Ramos (cell line): Measurements from ENCODE around the gene KLF5.

ENCODE experiments used
- in situ Hi-C: fragments of 300-500 bp; cut with MboI; formaldehyde crosslinking; loops from one replicate; pipeline ENCODE4 v1.14.3; 2022; ENCODE audit warnings: low sequenced_read_pairs; ENCODE audit not compliant: unreplicated experiment

Gene KLF5

DNA sequence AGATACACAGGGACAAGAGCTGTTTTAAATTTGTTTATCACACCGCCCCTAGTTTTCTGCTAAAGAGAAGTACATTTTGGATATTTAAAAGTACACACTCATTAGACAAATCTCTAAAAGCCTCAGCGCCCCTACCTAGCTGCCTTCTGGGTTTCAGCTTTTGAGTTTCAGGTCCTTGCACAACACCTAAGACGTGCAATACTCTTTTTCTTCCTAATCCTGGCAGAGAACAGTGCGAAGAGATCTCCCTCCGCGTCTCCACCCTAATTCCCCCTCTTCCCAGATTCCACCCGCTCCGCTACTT is 421 bp upstream of the KLF5 start:
- in situ Hi-C loops = no loop called here

- in situ Hi-C loops = no loop called here
These were observed 850 bp downstream of the KLF5 start for GRCh38 chr13:73059460-73060250.

DNA sequence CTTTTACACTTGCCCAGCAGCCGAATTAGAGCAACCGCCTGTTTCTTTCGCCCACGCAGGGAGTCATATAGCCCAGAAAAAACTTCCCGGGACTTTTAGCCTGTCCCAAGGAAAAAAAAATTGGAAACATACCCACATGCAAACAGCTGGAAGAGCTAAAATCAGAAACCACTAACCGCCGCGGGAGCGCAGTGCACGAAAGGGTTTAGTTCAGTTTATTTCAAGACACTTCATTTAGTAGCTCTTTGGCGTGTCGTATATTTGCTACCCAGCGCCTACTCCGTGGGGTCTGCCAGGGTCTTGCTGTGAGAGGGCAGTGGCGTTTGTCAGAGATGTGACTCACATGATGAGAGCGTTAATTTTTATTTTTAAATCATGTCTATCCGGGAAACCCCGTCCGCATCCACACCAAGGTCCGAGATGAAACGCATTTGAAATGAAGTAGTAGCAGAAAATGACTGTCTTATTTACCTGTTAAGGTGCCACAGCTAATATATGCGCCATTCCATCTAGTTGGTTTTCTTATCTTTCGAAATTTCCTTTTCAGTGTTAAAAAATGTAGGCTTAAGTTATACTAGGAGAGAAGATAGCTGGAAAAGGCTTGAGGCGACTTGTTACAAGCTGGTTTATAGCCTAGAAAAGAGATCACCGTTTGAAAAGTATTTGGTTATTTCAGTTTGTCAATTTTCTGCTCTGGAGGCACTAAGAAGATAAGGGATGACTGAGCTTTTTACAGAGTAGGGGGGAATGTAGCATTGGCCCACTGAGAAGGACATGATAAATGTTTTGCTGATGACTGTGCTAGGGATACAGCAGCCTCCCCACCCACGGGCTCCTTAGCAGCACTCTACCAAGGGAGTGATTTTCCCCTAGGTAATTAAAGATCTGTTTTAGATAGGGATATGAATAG is 1.7 kb downstream of the KLF5 start:
- in situ Hi-C loops = no loop called here

- in situ Hi-C loops = no loop called here
These were observed 2.7 kb downstream of the KLF5 start for GRCh38 chr13:73061473-73061872.

DNA sequence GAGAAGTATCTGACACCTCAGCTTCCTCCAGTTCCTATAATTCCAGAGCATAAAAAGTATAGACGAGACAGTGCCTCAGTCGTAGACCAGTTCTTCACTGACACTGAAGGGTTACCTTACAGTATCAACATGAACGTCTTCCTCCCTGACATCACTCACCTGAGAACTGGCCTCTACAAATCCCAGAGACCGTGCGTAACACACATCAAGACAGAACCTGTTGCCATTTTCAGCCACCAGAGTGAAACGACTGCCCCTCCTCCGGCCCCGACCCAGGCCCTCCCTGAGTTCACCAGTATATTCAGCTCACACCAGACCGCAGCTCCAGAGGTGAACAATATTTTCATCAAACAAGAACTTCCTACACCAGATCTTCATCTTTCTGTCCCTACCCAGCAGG is 3.1 kb downstream of the KLF5 start:
- in situ Hi-C loops = no loop called here

DNA sequence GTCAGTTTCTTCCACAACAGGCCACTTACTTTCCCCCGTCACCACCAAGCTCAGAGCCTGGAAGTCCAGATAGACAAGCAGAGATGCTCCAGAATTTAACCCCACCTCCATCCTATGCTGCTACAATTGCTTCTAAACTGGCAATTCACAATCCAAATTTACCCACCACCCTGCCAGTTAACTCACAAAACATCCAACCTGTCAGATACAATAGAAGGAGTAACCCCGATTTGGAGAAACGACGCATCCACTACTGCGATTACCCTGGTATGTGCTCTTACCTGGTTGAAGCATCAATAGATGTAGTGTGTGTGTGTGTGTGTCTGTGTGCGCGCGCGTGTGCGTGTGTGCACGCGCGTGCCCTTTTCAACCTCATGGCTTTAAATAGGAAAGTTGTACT is 3.7 kb downstream of the KLF5 start:
- in situ Hi-C loops = no loop called here

GRCh38 chr13:73063166-73063565 is 4.4 kb downstream of the KLF5 start:
- in situ Hi-C loops = no loop called here

DNA sequence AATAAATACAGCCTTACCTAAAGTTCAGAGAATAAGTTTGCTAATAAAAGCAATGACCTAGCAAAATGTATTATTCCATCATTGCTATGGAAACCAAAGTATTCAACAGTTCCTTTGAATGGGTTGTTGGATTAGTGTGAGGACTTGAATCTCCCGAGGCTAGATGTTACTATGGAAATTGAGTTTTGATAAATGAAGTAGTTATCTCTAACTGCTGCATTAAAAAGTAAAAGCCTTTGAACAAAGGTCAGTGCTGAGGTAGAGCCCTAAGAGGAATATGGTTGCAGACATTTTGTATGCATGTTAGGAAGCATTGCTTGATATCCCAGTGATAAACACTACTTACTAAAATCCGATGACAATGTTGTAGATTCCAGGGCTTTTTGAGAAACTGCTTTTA is 6.2 kb downstream of the KLF5 start:
- in situ Hi-C loops = no loop called here

DNA sequence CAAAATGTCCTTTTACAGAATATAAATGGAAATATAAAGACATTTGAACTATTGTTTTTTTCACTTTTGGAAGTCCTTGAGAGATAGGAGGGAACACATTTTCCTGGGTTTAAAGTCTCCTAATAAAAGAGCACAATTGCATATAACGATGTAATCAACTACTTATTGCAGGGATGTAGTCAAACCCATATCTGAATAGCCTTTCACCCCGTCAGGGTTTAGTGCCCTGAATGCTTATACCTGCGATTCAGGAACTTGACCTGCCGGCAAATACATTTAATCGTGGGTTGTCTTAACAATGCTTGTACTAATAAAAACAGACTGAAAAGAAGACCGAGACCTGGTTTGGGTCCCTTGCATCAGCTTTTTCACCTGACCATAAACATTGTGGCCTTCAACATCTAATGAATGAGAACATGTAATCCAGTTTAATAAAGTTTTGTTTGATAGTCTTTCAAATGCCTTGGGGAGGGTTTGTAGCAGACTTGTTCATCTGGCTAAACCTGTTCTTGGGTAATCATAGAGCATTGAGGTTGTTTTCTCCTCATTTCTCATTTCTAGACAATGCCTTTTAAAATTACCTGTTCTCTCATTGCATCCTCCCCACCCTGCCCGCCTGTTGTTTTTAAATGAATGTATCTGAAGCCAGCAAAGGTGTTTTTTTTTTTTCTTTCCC is 7.0 kb downstream of the KLF5 start:
- in situ Hi-C loops = no loop called here

GRCh38 chr13:73069206-73069805 is 10.5 kb downstream of the KLF5 start:
- in situ Hi-C loops = no loop called here

DNA sequence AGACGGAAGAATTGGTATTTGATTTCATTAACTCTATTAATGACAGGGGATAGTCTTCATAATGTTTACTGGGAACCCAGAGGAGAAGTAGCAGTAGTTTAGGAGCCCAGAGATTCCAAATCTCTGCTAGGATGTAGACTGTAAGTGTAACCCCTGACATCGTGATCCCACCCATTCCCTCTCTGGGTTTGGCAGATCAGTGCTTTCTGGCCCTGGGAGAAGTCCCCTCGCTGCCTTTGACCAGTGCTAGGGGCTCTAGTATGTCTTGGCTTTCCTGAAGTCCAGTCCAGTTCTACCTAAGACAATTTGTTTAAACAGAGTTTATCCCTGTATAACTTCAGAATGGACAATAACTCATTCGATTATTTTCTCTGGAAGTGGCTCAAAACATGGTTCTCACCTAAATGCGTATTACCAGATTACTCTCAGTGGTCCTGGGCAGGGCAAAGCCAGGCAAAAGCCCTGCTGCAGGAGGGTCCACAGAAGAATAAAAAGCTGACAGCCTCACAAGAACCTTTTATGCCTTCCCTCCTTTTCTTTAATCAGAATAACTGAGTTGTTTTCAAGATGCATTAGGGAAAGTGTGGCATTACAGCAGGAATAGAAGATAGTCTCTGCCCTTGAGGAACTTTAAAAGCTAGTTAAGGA is 11.8 kb downstream of the KLF5 start:
- in situ Hi-C loops = no loop called here

GRCh38 chr13:73072239-73072900 is 13.6 kb downstream of the KLF5 start:
- in situ Hi-C loops = no loop called here

DNA sequence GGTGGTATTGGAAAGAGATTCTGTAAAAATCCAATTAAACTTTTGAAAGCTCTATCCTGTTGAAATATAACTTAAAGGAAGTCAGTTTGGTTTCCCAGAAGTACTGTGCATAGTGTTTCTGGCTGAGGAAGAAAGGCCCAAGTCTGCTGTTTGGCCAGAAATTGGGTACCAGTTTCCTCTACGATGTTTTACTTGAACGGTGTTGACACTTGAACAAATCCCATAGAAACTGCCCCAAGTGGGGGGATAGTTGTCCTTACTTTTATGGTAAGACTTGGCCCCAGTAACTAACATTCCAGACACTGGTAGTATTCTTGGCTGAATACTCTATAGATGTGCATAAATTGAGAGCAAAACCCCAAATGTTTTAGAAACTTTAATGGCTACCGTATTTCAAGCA is 14.2 kb downstream of the KLF5 start:
- in situ Hi-C loops = no loop called here

DNA sequence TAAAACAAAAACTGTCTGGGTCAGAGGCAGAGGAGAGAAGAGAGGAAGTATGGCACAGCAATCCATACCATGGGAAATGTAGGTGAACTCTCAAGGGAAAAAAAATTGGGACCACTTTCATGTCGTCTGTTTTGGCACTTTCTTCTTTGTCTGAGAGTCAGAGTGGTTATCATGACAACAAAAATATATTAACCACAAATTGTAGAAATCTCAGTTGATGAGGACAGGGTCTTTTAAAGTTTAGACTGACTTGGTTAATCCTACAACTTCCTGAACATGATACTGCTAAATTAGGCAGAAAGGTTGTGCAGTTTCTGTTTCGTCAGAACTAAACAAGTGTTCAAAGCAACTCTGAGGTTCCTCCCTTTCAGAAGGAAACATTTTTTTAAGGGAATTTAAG is 15.2 kb downstream of the KLF5 start:
- in situ Hi-C loops = no loop called here

- in situ Hi-C loops = no loop called here
These were observed 16.1 kb downstream of the KLF5 start for GRCh38 chr13:73074926-73075325.

GRCh38 chr13:73075546-73075945 is 16.7 kb downstream of the KLF5 start:
- in situ Hi-C loops = no loop called here

GRCh38 chr13:73075954-73076353 is 17.1 kb downstream of the KLF5 start:
- in situ Hi-C loops = no loop called here

- in situ Hi-C loops = no loop called here
These were observed 19.1 kb downstream of the KLF5 start for GRCh38 chr13:73077865-73078264.

DNA sequence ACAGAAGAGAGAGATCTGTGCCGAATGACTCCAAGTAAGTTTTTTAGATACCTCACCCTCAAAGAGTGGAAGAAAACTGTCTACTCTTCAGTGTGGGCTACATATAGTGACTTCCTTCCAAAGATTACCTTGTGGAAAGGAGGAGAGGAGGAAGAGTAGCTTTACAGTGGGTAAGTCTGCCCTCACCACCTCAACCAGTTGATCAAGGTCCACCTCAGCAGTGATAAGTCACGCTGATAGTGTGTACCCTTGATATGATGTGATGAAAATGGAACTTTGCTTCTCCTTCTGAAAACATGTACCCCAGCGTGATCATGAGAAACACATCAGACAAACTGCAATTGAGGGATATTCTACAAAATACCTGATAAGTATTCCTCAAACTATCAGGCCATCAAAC is 20.6 kb downstream of the KLF5 start:
- in situ Hi-C loops = no loop called here
